Neural progenitor cell (in vitro differentiated cells): ENCODE measurements around the gene WIPF3. TPM values are rescaled to one million over a fixed set of nuclear protein-coding genes. Genes with fewer than 3 reads are reported as not detected.

Experiments used
- DNase-seq: peaks from one replicate; pipeline ENCODE4 v3.0.0-alpha.2; 2016; ENCODE audit warnings: low spot score
- H2AFZ ChIP-seq: fragments of 200-600 bp; sonication (generic); replicated peaks from 2 replicates; pipeline ENCODE4 v1.6.1; 2016; ENCODE audit warnings: antibody characterized with exemption
- H3F3A ChIP-seq: fragments of 200-600 bp; sonication (generic); 2 replicates; pipeline ENCODE4 v1.6.1; 2016; ENCODE audit warnings: antibody characterized with exemption, low read depth
- H3K27ac ChIP-seq: fragments of 200-600 bp; sonication (generic); 2 replicates; pipeline ENCODE4 v1.5.1; 2016; ENCODE audit warnings: mild to moderate bottlenecking
- H3K27me3 ChIP-seq: fragments of 200-600 bp; sonication (generic); 2 replicates; pipeline ENCODE4 v1.6.1; 2016; ENCODE audit warnings: mild to moderate bottlenecking, moderate library complexity
- H3K36me3 ChIP-seq: fragments of 200-600 bp; sonication (generic); 2 replicates; pipeline ENCODE4 v1.5.1; 2016
- H3K4me1 ChIP-seq: fragments of 200-600 bp; sonication (generic); 2 replicates; pipeline ENCODE4 v1.6.1; 2016; ENCODE audit warnings: mixed run types
- H3K4me2 ChIP-seq: fragments of 200-600 bp; sonication (generic); 2 replicates; pipeline ENCODE4 v1.6.1; 2016
- H3K4me3 ChIP-seq: fragments of 200-600 bp; sonication (generic); 2 replicates; pipeline ENCODE4 v1.5.1; 2016
- H3K79me2 ChIP-seq: fragments of 200-600 bp; sonication (generic); 2 replicates; pipeline ENCODE4 v1.6.1; 2016; ENCODE audit warnings: low read depth
- H3K9ac ChIP-seq: fragments of 200-600 bp; sonication (generic); 2 replicates; pipeline ENCODE4 v1.6.1; 2016
- H3K9me3 ChIP-seq: fragments of 200-600 bp; sonication (generic); 2 replicates; pipeline ENCODE4 v1.5.1; 2016; ENCODE audit warnings: low read depth
- H4K20me1 ChIP-seq: fragments of 200-600 bp; sonication (generic); 2 replicates; pipeline ENCODE4 v1.6.1; 2016; ENCODE audit warnings: low read depth
- H3K27ac Mint-ChIP-seq: 3 replicates; pipeline ENCODE4 v1.8.0; 2021; ENCODE audit warnings: mixed read lengths
- H3K27me3 Mint-ChIP-seq: 2 replicates; pipeline ENCODE4 v1.8.0; 2022; ENCODE audit warnings: low read depth, mild to moderate bottlenecking, inconsistent platforms, moderate library complexity, mixed read lengths; ENCODE audit not compliant: insufficient read depth
- H3K36me3 Mint-ChIP-seq: 3 replicates; pipeline ENCODE4 v1.8.0; 2021; ENCODE audit warnings: mixed read lengths
- H3K4me1 Mint-ChIP-seq: 3 replicates; pipeline ENCODE4 v1.8.0; 2021; ENCODE audit warnings: mixed read lengths
- H3K4me3 Mint-ChIP-seq: 3 replicates; pipeline ENCODE4 v1.8.0; 2021; ENCODE audit warnings: mild to moderate bottlenecking, moderate library complexity, mixed read lengths
- H3K9me3 Mint-ChIP-seq: 3 replicates; pipeline ENCODE4 v1.8.0; 2020; ENCODE audit warnings: mixed read lengths
- EZH2 ChIP-seq: fragments of 200-600 bp; sonication (generic); IDR thresholded peaks from 2 replicates; pipeline ENCODE4 v1.6.1; 2017; ENCODE audit warnings: antibody characterized with exemption, mild to moderate bottlenecking, moderate library complexity
- EZH2phosphoT487 ChIP-seq: fragments of 200-600 bp; sonication (generic); IDR thresholded peaks from 2 replicates; pipeline ENCODE4 v1.6.1; 2017; ENCODE audit warnings: antibody characterized with exemption
- total RNA-seq: library from RNA; depleted of rRNA; stranded (reverse); fragments of >200 nt; gene quantifications from 2 replicates; pipeline ENCODE4 v1.2.3, GENCODE V29; 2015; ENCODE audit warnings: low replicate concordance
- TF ChIP-seq, protein P1 (sequence below): fragments of 200-600 bp; sonication (generic); IDR thresholded peaks from 2 replicates; pipeline ENCODE4 v1.5.1; 2017; ENCODE audit warnings: antibody characterized with exemption, mild to moderate bottlenecking

Gene WIPF3
- total RNA-seq, 1 donor from 2014 or later = 5.2 TPM

DNA sequence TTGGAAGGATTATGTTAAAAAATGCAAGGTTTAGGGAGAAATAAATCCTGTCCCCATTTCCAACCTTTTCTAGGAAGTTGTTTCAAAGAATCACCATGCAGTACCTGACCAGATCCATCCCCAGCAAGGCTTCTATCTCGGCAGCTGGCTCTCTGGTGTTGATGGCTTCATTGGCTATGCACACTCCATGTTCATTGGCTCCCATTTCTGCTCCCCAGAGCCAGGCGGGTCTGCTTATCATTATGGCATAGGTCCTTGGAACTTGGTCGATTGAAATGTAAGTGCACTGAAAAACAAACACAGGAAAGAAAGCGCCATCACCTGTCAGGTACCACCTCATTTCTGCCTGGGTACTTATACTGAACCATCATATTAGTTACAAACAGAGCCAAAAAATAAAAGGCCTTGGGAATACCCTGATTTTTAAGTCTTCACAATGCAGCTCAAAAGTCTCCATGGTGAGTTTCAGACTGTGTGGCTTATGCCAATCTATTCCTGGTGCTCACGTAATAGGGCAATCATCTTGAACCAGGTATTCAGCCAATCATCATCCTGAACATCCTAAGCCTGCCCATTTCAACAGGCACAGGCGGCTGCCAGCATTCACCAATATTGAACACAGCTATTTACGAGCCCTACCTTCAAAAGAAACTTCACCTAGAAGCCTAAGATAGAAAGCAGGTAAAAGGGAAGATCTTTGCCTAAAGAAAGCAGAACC, 148.9 kb downstream of the WIPF3 start:
- Mint-ChIP-seq H3K27ac (peak overlapping the region; percentile 30), H3K4me3 (no peak overlapping the region), H3K36me3 (peaks cover 42% of the 10 kb centered on the region), H3K9me3 (peaks cover 3% of the 10 kb centered on the region), H3K27me3 (no peaks in the 10 kb centered on the region), H3K4me1 (peaks cover 24% of the 10 kb centered on the region)
- no peaks in the 10 kb centered on the region for H3K27me3 ChIP-seq
- DNase-seq = no peak
- peaks cover 25% of the 10 kb centered on the region for H3K4me1 ChIP-seq
- no peak overlapping the region for H3K4me3 ChIP-seq
- no peak overlapping the region for H3K9ac ChIP-seq
- no peak overlapping the region for H3K27ac ChIP-seq
- no peak overlapping the region for H2AFZ ChIP-seq
- peaks cover 34% of the 10 kb centered on the region for H3K79me2 ChIP-seq
- no peaks in the 10 kb centered on the region for H3F3A ChIP-seq
- peaks cover 11% of the 10 kb centered on the region for H4K20me1 ChIP-seq
- peaks cover 3% of the 10 kb centered on the region for H3K36me3 ChIP-seq
- TF ChIP-seq, protein P1, sequence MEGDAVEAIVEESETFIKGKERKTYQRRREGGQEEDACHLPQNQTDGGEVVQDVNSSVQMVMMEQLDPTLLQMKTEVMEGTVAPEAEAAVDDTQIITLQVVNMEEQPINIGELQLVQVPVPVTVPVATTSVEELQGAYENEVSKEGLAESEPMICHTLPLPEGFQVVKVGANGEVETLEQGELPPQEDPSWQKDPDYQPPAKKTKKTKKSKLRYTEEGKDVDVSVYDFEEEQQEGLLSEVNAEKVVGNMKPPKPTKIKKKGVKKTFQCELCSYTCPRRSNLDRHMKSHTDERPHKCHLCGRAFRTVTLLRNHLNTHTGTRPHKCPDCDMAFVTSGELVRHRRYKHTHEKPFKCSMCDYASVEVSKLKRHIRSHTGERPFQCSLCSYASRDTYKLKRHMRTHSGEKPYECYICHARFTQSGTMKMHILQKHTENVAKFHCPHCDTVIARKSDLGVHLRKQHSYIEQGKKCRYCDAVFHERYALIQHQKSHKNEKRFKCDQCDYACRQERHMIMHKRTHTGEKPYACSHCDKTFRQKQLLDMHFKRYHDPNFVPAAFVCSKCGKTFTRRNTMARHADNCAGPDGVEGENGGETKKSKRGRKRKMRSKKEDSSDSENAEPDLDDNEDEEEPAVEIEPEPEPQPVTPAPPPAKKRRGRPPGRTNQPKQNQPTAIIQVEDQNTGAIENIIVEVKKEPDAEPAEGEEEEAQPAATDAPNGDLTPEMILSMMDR = no peak
- H3K9me3 ChIP-seq = no peaks in the 10 kb centered on the region
- H3K4me2 ChIP-seq = no peak overlapping the region

DNA sequence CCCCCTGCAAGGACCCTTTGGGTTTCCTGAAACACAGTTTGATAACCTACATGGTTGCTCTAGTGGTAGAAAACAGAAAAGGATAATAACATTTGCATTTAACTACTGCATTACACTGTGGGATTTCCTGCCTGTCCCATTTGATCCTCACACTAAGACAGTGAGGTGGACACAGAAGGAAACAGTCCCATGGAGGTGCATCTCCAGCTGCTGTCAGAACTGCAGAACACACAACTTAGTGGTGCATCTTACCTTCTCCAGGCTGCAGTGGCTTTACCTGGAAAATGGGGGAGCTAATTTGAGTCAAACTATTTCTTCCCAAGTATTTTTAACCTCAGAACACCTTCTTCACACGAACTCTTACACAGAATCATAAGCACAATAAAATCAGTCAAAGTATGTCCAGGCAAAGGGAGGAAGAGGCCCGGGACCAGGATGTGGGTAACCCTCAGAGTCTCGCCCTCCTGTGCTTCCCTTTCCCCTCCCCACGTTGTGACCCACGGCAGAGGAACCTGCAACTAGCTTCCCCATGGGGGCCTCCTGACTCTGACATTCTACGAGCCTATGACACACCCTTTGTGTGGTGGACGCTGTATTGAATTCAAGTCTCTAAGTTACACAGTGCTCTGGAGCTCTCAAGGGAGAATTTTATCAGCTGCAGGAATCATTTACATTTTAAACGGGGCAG, 149.6 kb downstream of the WIPF3 start:
- Histone ChIP-seq H4K20me1 (peaks cover 11% of the 10 kb centered on the region), H3K36me3 (peaks cover 5% of the 10 kb centered on the region), H3K27me3 (no peaks in the 10 kb centered on the region), H3K4me3 (no peak overlapping the region), H3K4me2 (no peak overlapping the region), H3K79me2 (peaks cover 38% of the 10 kb centered on the region), H2AFZ (no peak overlapping the region), H3K4me1 (peaks cover 30% of the 10 kb centered on the region), H3K27ac (no peak overlapping the region), H3F3A (no peaks in the 10 kb centered on the region), H3K9ac (no peak overlapping the region), H3K9me3 (no peaks in the 10 kb centered on the region)
- no peak for DNase-seq
- Mint-ChIP-seq H3K36me3 (peaks cover 44% of the 10 kb centered on the region), H3K4me3 (no peak overlapping the region), H3K27ac (peak overlapping the region; percentile 30), H3K27me3 (no peaks in the 10 kb centered on the region), H3K4me1 (peaks cover 24% of the 10 kb centered on the region), H3K9me3 (peaks cover 3% of the 10 kb centered on the region)
- no peak for TF ChIP-seq EZH2phosphoT487

DNA sequence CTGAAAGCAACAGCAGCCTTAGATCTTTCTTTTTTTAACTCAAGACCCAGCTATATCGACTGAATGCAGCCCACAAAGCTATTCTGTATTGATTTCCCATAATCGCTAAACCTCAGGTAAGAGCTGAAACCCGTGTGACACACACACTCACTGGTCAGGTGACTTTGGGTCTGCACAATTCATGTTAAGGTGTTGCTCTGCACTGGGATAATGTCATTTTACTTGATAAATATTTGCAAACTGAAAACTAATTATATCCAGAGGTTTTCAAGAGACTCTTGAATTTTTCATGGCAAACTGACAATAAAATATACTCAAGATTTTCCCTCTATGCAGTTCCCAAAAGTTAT, 150.2 kb downstream of the WIPF3 start:
- H3K4me3 ChIP-seq = no peak overlapping the region
- H4K20me1 ChIP-seq = peaks cover 11% of the 10 kb centered on the region
- no peaks in the 10 kb centered on the region for H3K9me3 ChIP-seq
- H3K79me2 ChIP-seq = peaks cover 38% of the 10 kb centered on the region
- H3F3A ChIP-seq = no peaks in the 10 kb centered on the region
- Mint-ChIP-seq H3K4me1 (peaks cover 24% of the 10 kb centered on the region), H3K27ac (no peak overlapping the region), H3K9me3 (peaks cover 3% of the 10 kb centered on the region), H3K4me3 (no peak overlapping the region), H3K36me3 (peaks cover 40% of the 10 kb centered on the region), H3K27me3 (no peaks in the 10 kb centered on the region)
- H3K4me1 ChIP-seq = peaks cover 30% of the 10 kb centered on the region
- no peaks in the 10 kb centered on the region for H3K27me3 ChIP-seq
- H3K4me2 ChIP-seq = no peak overlapping the region
- no peak overlapping the region for H2AFZ ChIP-seq
- no peak overlapping the region for H3K9ac ChIP-seq
- no peak for DNase-seq
- TF ChIP-seq EZH2 (no peak), EZH2phosphoT487 (no peak)
- TF ChIP-seq, protein P1 = no peak
- H3K27ac ChIP-seq = no peak overlapping the region
- H3K36me3 ChIP-seq = peaks cover 5% of the 10 kb centered on the region
